MCF 10A (cell line): Measurements from ENCODE around the gene SLC17A7. TPM values are rescaled to one million over a fixed set of nuclear protein-coding genes. Genes with fewer than 3 reads are reported as not detected.
"Not testable (repeated sequence)": the region's sequence is repeated elsewhere in the genome, so short reads cannot be mapped to it uniquely, and the experiment has no call there.

ENCODE experiments used
- BruUV-seq: library from RNA; stranded (reverse); fragments of 400-500 nt; replicated peaks from 2 replicates; lab custom pipeline; 2021; lab: Mats Ljungman, UMichigan
- CTCF ChIA-PET: fragments of 300-600 bp; sonication (Branson Sonifier 250); formaldehyde crosslinking; extraction: SDS; loops from one replicate; lab custom pipeline; 2021; ENCODE audit warnings: antibody characterized with exemption, inconsistent platforms; lab: Yijun Ruan, JAX
- POLR2A ChIA-PET: fragments of 300-600, 350-650 bp; sonication (Branson Sonifier 250); formaldehyde crosslinking; extraction: SDS; loops from one replicate; lab custom pipeline; 2020; ENCODE audit warnings: antibody characterized with exemption, inconsistent platforms; lab: Yijun Ruan, JAX
- DNase-seq: peaks from one replicate; pipeline ENCODE4 v3.0.0-alpha.2; 2018; ENCODE audit not compliant: unreplicated experiment
- H3K27ac Mint-ChIP-seq: one replicate; pipeline ENCODE4 v1.8.0; 2022; ENCODE audit warnings: mild to moderate bottlenecking, low read depth, mixed read lengths; ENCODE audit not compliant: unreplicated experiment
- H3K27me3 Mint-ChIP-seq: one replicate; pipeline ENCODE4 v1.8.0; 2022; ENCODE audit warnings: mixed read lengths; ENCODE audit not compliant: insufficient read depth, unreplicated experiment
- H3K36me3 Mint-ChIP-seq: one replicate; pipeline ENCODE4 v1.8.0; 2022; ENCODE audit warnings: mild to moderate bottlenecking, moderate library complexity, mixed read lengths; ENCODE audit not compliant: insufficient read depth, unreplicated experiment
- H3K4me1 Mint-ChIP-seq: one replicate; pipeline ENCODE4 v1.8.0; 2022; ENCODE audit warnings: mixed read lengths; ENCODE audit not compliant: insufficient read depth, unreplicated experiment
- H3K4me3 Mint-ChIP-seq: one replicate; pipeline ENCODE4 v1.8.0; 2022; ENCODE audit warnings: mild to moderate bottlenecking, moderate library complexity, mixed read lengths; ENCODE audit not compliant: unreplicated experiment
- H3K9me3 Mint-ChIP-seq: one replicate; pipeline ENCODE4 v1.8.0; 2022; ENCODE audit warnings: mixed read lengths; ENCODE audit not compliant: unreplicated experiment
- intact Hi-C: fragments of 100-400 bp; cut with micrococcal nuclease; formaldehyde crosslinking; loops from 2 replicates; pipeline ENCODE4 v1.14.1; 2022
- total RNA-seq: library from RNA; stranded (reverse); gene quantifications from 2 replicates; pipeline ENCODE4 v1.2.3, GENCODE V29; 2022
- TF ChIP-seq, protein P1 (sequence below): fragments of 200-600 bp; IDR thresholded peaks from one replicate; pipeline ENCODE4 v1.8.0; 2022; ENCODE audit warnings: antibody characterized with exemption, mild to moderate bottlenecking; ENCODE audit not compliant: unreplicated experiment

Gene SLC17A7
- total RNA-seq, 1 experiment from 2014 or later, result not detected

GRCh38 chr19:49465371-49465770 lies 24.0 kb upstream of the SLC17A7 start:
- H3K36me3 Mint-ChIP-seq, result peaks cover 3% of the 10 kb centered on the region
- ChIA-PET POLR2A (no interaction called here), CTCF (interaction anchor here (1.2 kb wide), 1 partner anchor 8 kb away, joined by 5 read pairs; the partner anchor contains the start of gene FLT3LG)
- H3K27me3 Mint-ChIP-seq, result no peaks in the 10 kb centered on the region
- no peak overlapping the region for H3K4me3 Mint-ChIP-seq
- no peak overlapping the region for H3K27ac Mint-ChIP-seq
- H3K9me3 Mint-ChIP-seq, result no peaks in the 10 kb centered on the region
- H3K4me1 Mint-ChIP-seq, result peaks cover 8% of the 10 kb centered on the region
- DNase-seq, result no peak
- TF ChIP-seq, protein P1, sequence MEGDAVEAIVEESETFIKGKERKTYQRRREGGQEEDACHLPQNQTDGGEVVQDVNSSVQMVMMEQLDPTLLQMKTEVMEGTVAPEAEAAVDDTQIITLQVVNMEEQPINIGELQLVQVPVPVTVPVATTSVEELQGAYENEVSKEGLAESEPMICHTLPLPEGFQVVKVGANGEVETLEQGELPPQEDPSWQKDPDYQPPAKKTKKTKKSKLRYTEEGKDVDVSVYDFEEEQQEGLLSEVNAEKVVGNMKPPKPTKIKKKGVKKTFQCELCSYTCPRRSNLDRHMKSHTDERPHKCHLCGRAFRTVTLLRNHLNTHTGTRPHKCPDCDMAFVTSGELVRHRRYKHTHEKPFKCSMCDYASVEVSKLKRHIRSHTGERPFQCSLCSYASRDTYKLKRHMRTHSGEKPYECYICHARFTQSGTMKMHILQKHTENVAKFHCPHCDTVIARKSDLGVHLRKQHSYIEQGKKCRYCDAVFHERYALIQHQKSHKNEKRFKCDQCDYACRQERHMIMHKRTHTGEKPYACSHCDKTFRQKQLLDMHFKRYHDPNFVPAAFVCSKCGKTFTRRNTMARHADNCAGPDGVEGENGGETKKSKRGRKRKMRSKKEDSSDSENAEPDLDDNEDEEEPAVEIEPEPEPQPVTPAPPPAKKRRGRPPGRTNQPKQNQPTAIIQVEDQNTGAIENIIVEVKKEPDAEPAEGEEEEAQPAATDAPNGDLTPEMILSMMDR, result no peak
- intact Hi-C loops, result no loop called here
- no TSS peak for BruUV-seq

DNA sequence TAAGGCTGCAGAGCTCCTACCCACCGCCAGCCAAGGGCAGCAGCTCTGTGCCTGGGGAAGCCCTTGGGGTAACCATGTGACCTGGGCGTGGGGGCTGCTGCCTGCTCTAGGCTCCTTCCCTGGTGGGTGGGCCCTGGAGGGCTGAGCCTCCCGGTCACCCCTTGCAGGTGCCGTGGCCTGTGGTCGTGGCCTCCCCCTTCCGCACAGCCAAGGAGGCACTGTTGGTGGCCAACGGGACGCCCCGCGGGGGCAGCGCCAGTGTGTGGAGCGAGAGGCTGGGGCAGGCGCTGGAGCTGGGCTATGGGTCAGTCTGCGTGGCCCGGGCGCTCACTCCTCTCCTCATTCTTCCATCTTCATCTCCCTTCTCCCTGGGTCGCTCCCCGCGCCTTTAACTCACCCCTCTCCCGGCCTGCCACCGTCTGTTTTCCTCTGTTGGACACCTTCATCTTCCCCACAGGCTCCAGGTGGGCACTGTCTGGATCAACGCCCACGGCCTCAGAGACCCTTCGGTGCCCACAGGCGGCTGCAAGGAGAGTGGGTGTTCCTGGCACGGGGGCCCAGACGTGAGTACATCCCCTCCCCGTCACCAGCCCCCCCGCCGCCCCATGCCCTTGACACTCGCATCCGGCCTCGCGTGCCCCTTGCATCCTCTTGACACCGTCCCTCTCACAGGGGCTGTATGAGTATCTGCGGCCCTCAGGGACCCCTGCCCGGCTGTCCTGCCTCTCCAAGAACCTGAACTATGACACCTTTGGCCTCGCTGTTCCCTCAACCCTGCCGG lies 22.8 kb upstream of the SLC17A7 start:
- ChIA-PET CTCF (interaction anchor here (1.2 kb wide), 1 partner anchor 10 kb away, joined by 5 read pairs; the partner anchor contains the start of gene FLT3LG), POLR2A (no interaction called here)
- Mint-ChIP-seq H3K27me3 (no peaks in the 10 kb centered on the region), H3K27ac (no peak overlapping the region), H3K4me3 (no peak overlapping the region), H3K36me3 (peaks cover 7% of the 10 kb centered on the region), H3K4me1 (peaks cover 6% of the 10 kb centered on the region), H3K9me3 (no peaks in the 10 kb centered on the region)
- DNase-seq, result no peak
- TF ChIP-seq, protein P1, result no peak
- intact Hi-C loops, result no loop called here
- BruUV-seq, result no TSS peak

- H3K36me3 Mint-ChIP-seq, result peaks cover 14% of the 10 kb centered on the region
- POLR2A ChIA-PET, result no interaction called here
- H3K4me3 Mint-ChIP-seq, result no peak overlapping the region
- no peaks in the 10 kb centered on the region for H3K9me3 Mint-ChIP-seq
- BruUV-seq, result no TSS peak
- CTCF ChIA-PET, result no interaction called here
- DNase-seq, result no peak
- intact Hi-C loops, result no loop called here
- TF ChIP-seq, protein P1, result no peak
- H3K27ac Mint-ChIP-seq, result no peak overlapping the region
- H3K27me3 Mint-ChIP-seq, result no peaks in the 10 kb centered on the region
- H3K4me1 Mint-ChIP-seq, result no peaks in the 10 kb centered on the region
These were observed 21.2 kb upstream of the SLC17A7 start for GRCh38 chr19:49462492-49462891.

GRCh38 chr19:49461656-49462055 lies 20.3 kb upstream of the SLC17A7 start:
- Mint-ChIP-seq H3K27me3 (no peaks in the 10 kb centered on the region), H3K4me1 (no peaks in the 10 kb centered on the region), H3K9me3 (no peaks in the 10 kb centered on the region), H3K27ac (no peak overlapping the region), H3K36me3 (peaks cover 21% of the 10 kb centered on the region), H3K4me3 (no peak overlapping the region)
- DNase-seq, result no peak
- BruUV-seq, result no TSS peak
- intact Hi-C loops, result no loop called here
- CTCF ChIA-PET, result no interaction called here
- TF ChIP-seq, protein P1, result no peak
- POLR2A ChIA-PET, result no interaction called here

GRCh38 chr19:49461130-49461529 lies 19.8 kb upstream of the SLC17A7 start:
- H3K9me3 Mint-ChIP-seq, H3K4me1 Mint-ChIP-seq, DNase-seq, CTCF ChIA-PET, BruUV-seq, H3K27me3 Mint-ChIP-seq, H3K27ac Mint-ChIP-seq, intact Hi-C loops, H3K4me3 Mint-ChIP-seq, POLR2A ChIA-PET: not testable (repeated sequence)
- peaks cover 22% of the 10 kb centered on the region for H3K36me3 Mint-ChIP-seq
